B cell (primary cell): ENCODE measurements around the gene BID. TPM values are rescaled to one million over a fixed set of nuclear protein-coding genes. Genes with fewer than 3 reads are reported as not detected.
A peak's percentile ranks its signal among the peaks of the same experiment; 100 is the strongest.

ENCODE experiments used
- ATAC-seq: fragments of 200-7000 bp; cut with Tn5 transposase; one replicate; pipeline ENCODE4 v1.10.0; 2021; ENCODE audit warnings: low read depth, mild to moderate bottlenecking, moderate number of reproducible peaks, moderate library complexity
- CTCF ChIA-PET: fragments of 350-600 bp; sonication (Branson Sonifier 250); formaldehyde crosslinking; loops from one replicate; lab custom pipeline; 2021; ENCODE audit warnings: antibody characterized with exemption, inconsistent platforms; lab: Charles Lee
- POLR2A ChIA-PET: fragments of 350-600 bp; sonication (Branson Sonifier 250); formaldehyde crosslinking; loops from one replicate; lab custom pipeline; 2021; ENCODE audit warnings: antibody characterized with exemption; lab: Charles Lee
- DNase-seq: peaks from one replicate; pipeline ENCODE4 v3.0.0; 2013
- H2AFZ ChIP-seq: 2 replicates; pipeline ENCODE4 v1.6.1; 2012; ENCODE audit warnings: mild to moderate bottlenecking, low read depth, low read length; ENCODE audit not compliant: insufficient read depth, poor library complexity, severe bottlenecking
- H3K27ac ChIP-seq, 2 donors: 1 replicate in 1 of 2; 2 replicates in 1 of 2; pipeline ENCODE4 v1.5.1; 2012 to 2013; ENCODE audit warnings: low read length in 2 of 2, mild to moderate bottlenecking in 2 of 2, moderate library complexity in 1 of 2
- H3K27me3 ChIP-seq, 4 experiments: fragments of 200-600 bp in 1 of 4; sonication (generic) in 1 of 4; replicated peaks in 1 of 4; 1 replicate in 2 of 4; 2 replicates in 2 of 4; pipeline versions ENCODE4 v1.6.1 to v1.7.0; 2013 to 2016; ENCODE audit warnings: low read length in 3 of 4, mild to moderate bottlenecking in 2 of 4, mixed read lengths in 1 of 4, moderate library complexity in 1 of 4; ENCODE audit not compliant: insufficient read depth in 4 of 4, control insufficient read depth in 3 of 4; ENCODE audit errors: control extremely low read depth in 1 of 4
- H3K36me3 ChIP-seq, 2 experiments: replicated peaks in 1 of 2; 1 replicate in 1 of 2; 2 replicates in 1 of 2; pipeline versions ENCODE4 v1.6.1 to v1.7.1; 2013; ENCODE audit warnings: low read length in 1 of 2; ENCODE audit not compliant: insufficient read depth in 2 of 2, control insufficient read depth in 1 of 2; ENCODE audit errors: control extremely low read depth in 1 of 2, extremely low read depth in 1 of 2
- H3K4me1 ChIP-seq, 2 donors: fragments of 200-600 bp in 1 of 2; sonication (generic) in 1 of 2; 1 replicate in 1 of 2; 2 replicates in 1 of 2; pipeline versions ENCODE4 v1.5.1 to v1.6.1; 2013 to 2017; ENCODE audit warnings: low read length in 2 of 2; ENCODE audit not compliant: control insufficient read depth in 2 of 2, insufficient read depth in 2 of 2
- H3K4me2 ChIP-seq: replicated peaks from 2 replicates; pipeline ENCODE3; 2012; ENCODE audit warnings: mild to moderate bottlenecking, low read depth, low read length; ENCODE audit not compliant: poor library complexity, severe bottlenecking
- H3K4me3 ChIP-seq, 5 experiments: fragments of 200-600 bp in 1 of 5; sonication (generic) in 1 of 5; 1 replicate in 3 of 5; 2 replicates in 2 of 5; pipeline versions ENCODE4 v1.5.1 to v1.7.0; 2011 to 2016; ENCODE audit warnings: low read length in 4 of 5, mild to moderate bottlenecking in 4 of 5, low read depth in 2 of 5, control low read depth in 1 of 5, moderate library complexity in 1 of 5; ENCODE audit not compliant: insufficient read depth in 1 of 5; ENCODE audit errors: control extremely low read depth in 1 of 5, extremely low read depth in 1 of 5
- H3K79me2 ChIP-seq: fragments of 200-600 bp; sonication (generic); one replicate; pipeline ENCODE4 v1.6.0; 2016; ENCODE audit warnings: low read length; ENCODE audit not compliant: control insufficient read depth, insufficient read depth
- H3K9ac ChIP-seq: fragments of 200-600 bp; sonication (generic); 2 replicates; pipeline ENCODE4 v1.6.1; 2017; ENCODE audit warnings: mild to moderate bottlenecking, low read length, moderate library complexity
- H3K9me3 ChIP-seq, 3 donors: one replicate each; pipeline versions ENCODE4 v1.6.1 to v1.7.1; 2013; ENCODE audit warnings: low read length in 2 of 3; ENCODE audit not compliant: control insufficient read depth in 2 of 3, insufficient read depth in 1 of 3; ENCODE audit errors: control extremely low read depth in 1 of 3
- H4K20me1 ChIP-seq: 2 replicates; pipeline ENCODE4 v1.6.0; 2012; ENCODE audit warnings: mild to moderate bottlenecking, low read length; ENCODE audit not compliant: insufficient read depth, control insufficient read depth, poor library complexity, severe bottlenecking
- H3K27ac Mint-ChIP-seq: one replicate; pipeline ENCODE4 v1.8.0; 2021; ENCODE audit warnings: mixed read lengths
- H3K27me3 Mint-ChIP-seq: one replicate; pipeline ENCODE4 v1.8.0; 2021; ENCODE audit warnings: mixed read lengths
- H3K4me1 Mint-ChIP-seq: one replicate; pipeline ENCODE4 v1.8.0; 2021; ENCODE audit warnings: mixed read lengths
- H3K4me3 Mint-ChIP-seq: one replicate; pipeline ENCODE4 v1.8.0; 2021; ENCODE audit warnings: mixed read lengths
- H3K9me3 Mint-ChIP-seq: one replicate; pipeline ENCODE4 v1.8.0; 2022; ENCODE audit warnings: mixed read lengths; ENCODE audit not compliant: insufficient read depth
- EZH2 ChIP-seq: IDR thresholded peaks from 2 replicates; pipeline ENCODE4 v1.6.1; 2012; ENCODE audit warnings: borderline replicate concordance, low read depth, mild to moderate bottlenecking, moderate library complexity, low read length; ENCODE audit not compliant: insufficient read depth, poor library complexity, severe bottlenecking
- WGBS: methylation state at CpG from one replicate; pipeline ENCODE4 v1.1.5; 2013; ENCODE audit warnings: missing lambda C conversion rate; ENCODE audit not compliant: insufficient coverage; 5-methylcytosine and 5-hydroxymethylcytosine counted together
- intact Hi-C: fragments of 100-400 bp; cut with micrococcal nuclease; formaldehyde crosslinking; loops from one replicate; pipeline ENCODE4 v1.10.0; 2022
- polyA plus RNA-seq: library from polyadenylated mRNA; depleted of rRNA; stranded (reverse); fragments of >200 nt; gene quantifications from 2 replicates; pipeline ENCODE4 v1.2.3, GENCODE V29; 2012
- total RNA-seq, 2 donors: library from RNA; stranded (reverse); fragments of 120-200 nt in 1 of 2; gene quantifications; 1 replicate in 1 of 2; 2 replicates in 1 of 2; pipeline versions ENCODE4 v1.2.3 to v1.2.4, GENCODE V29; 2013 to 2022
- TF ChIP-seq, protein P1 (sequence below): fragments of 200-600 bp; IDR thresholded peaks from one replicate; pipeline ENCODE4 v1.8.0; 2022; ENCODE audit warnings: antibody characterized with exemption, mild to moderate bottlenecking

BID gene
- total and polyA plus RNA-seq, 2 donors (not counting 1 experiment from before 2014, with no cell fraction given), result 17.5 to 23.3 TPM

DNA sequence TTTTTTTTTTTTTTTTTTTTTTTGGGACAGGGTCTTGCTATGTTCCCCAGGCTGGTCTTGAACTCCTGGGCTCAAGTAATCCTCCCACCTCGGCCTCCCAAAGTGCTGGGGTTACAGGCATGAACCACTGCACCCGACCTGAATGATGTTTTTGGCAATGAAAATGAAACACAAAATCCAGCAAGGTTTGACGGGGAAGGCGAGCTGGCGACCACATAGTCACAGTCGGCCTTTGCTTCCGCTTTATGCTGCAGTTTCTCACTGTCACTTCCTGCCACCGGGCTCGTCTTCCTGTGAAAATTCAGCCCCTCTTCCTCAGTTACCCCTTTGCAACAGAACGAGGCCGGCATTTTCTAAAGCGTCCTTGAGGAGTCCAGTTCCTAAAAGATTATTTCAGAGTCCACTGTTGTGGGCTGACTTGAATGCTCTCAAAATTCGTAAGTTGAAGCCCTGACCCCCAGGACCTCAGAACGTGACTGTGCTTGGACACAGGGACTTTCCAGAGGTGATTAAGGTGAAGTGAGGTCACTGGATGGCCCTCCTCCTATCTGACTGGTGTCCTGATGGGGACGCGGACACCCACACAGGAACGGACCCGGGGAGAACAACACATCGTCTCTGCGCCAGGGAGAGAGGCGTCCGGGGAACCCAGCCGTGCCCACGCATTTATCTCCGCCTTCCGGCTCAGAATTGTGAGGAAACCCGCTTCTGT lies 2.9 kb upstream of the BID start:
- Histone ChIP-seq H3K9ac (peak overlapping the region; percentile 94), H3K27ac (peak overlapping the region; percentile 92 to 97), H3K4me1 (peaks cover 67 to 89% of the 10 kb centered on the region in 2 donors), H3K4me2 (peak overlapping the region; percentile 88), H3K79me2 (peaks cover 44% of the 10 kb centered on the region), H4K20me1 (peaks cover 5% of the 10 kb centered on the region), H3K27me3 (no peaks in the 10 kb centered on the region), H2AFZ (peak overlapping the region; percentile 78), H3K9me3 (peaks cover 0 to 12% (median 0%) of the 10 kb centered on the region in 3 donors), H3K36me3 (no peaks in the 10 kb centered on the region), H3K4me3 (peak overlapping the region; percentile 71 to 91 (median 82))
- 9% methylated on average over 27 of the region's 27 CpGs for WGBS
- H3K27ac Mint-ChIP-seq, result peak overlapping the region; percentile 98
- CTCF ChIA-PET, result interaction anchor here (0.6 to 2.5 kb wide), 7 partner anchors 8 to 299 kb away, joined by 3 to 9 read pairs (median 3); no protein-coding TSS in a partner anchor
- DNase-seq (peak; percentile 89), ATAC-seq (peak; percentile 32)
- no peak for TF ChIP-seq EZH2
- TF ChIP-seq, protein P1, sequence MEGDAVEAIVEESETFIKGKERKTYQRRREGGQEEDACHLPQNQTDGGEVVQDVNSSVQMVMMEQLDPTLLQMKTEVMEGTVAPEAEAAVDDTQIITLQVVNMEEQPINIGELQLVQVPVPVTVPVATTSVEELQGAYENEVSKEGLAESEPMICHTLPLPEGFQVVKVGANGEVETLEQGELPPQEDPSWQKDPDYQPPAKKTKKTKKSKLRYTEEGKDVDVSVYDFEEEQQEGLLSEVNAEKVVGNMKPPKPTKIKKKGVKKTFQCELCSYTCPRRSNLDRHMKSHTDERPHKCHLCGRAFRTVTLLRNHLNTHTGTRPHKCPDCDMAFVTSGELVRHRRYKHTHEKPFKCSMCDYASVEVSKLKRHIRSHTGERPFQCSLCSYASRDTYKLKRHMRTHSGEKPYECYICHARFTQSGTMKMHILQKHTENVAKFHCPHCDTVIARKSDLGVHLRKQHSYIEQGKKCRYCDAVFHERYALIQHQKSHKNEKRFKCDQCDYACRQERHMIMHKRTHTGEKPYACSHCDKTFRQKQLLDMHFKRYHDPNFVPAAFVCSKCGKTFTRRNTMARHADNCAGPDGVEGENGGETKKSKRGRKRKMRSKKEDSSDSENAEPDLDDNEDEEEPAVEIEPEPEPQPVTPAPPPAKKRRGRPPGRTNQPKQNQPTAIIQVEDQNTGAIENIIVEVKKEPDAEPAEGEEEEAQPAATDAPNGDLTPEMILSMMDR, result no peak
- no peaks in the 10 kb centered on the region for H3K9me3 Mint-ChIP-seq
- intact Hi-C loops, result loop anchor here (1.0 kb wide), 3 partner anchors 21 to 300 kb away; partner anchors contain the start of gene PEX26
- peaks cover 81% of the 10 kb centered on the region for H3K4me1 Mint-ChIP-seq
- peak overlapping the region; percentile 96 for H3K4me3 Mint-ChIP-seq
- POLR2A ChIA-PET, result interaction anchor here (0.6 to 1.2 kb wide), 5 partner anchors 8 to 1340 kb away, joined by 3 to 14 read pairs (median 10); no protein-coding TSS in a partner anchor
- no peaks in the 10 kb centered on the region for H3K27me3 Mint-ChIP-seq
